Measurements from ENCODE around the gene EEF1B2.
A peak's percentile ranks its signal among the peaks of the same experiment; 100 is the strongest.
"Not testable (repeated sequence)": the region's sequence is repeated elsewhere in the genome, so short reads cannot be mapped to it uniquely, and the experiment has no call there.

The EEF1B2 gene

GRCh38 chr2:206159346-206160124 lies at the start of gene EEF1B2, which contains the start of gene NDUFS1:
Gene EEF1B2, plus strand, starts transcription at chr2:206159895. Its CDS starts 85 bp downstream, at chr2:206159980.
Gene NDUFS1, minus strand, starts transcription at chr2:206159444. Its CDS starts 5,766 bp downstream, at chr2:206153678.
- peak; percentile 97 for DNase-seq
- peak within 1 kb of the TSS; percentile 94 for H3K27ac ChIP-seq
- H3K4me3 ChIP-seq (ENCODE audit: low read depth, low read length): peak within 1 kb of the TSS; percentile 91
- no peaks in the 10 kb centered on the region for H3K9me3 ChIP-seq (ENCODE audit: severe bottlenecking)
- H3K36me3 ChIP-seq: peaks cover 62% of the 10 kb centered on the region
- no peak for TF ChIP-seq CTCF (IDR thresholded peaks at IDR 0.05; ENCODE audit: low read depth, low read length)
- H3K27me3 ChIP-seq (ENCODE audit: insufficient read depth, low read depth, severe bottlenecking): no peaks in the 10 kb centered on the region

GRCh38 chr2:206112108-206112507 lies 47.6 kb upstream of the EEF1B2 start:
- H3K27ac ChIP-seq: no peak overlapping the region
- no peak overlapping the region for H3K4me3 ChIP-seq (ENCODE audit: low read depth, low read length)
- no peaks in the 10 kb centered on the region for H3K27me3 ChIP-seq (ENCODE audit: insufficient read depth, low read depth, severe bottlenecking)
- no peak for DNase-seq
- peaks cover 9% of the 10 kb centered on the region for H3K36me3 ChIP-seq
- no peak for TF ChIP-seq CTCF (IDR thresholded peaks at IDR 0.05; ENCODE audit: low read depth, low read length)
- H3K9me3 ChIP-seq (ENCODE audit: severe bottlenecking): no peaks in the 10 kb centered on the region

- Histone ChIP-seq H3K9me3 (ENCODE audit: severe bottlenecking) (no peaks in the 10 kb centered on the region), H3K4me3 (ENCODE audit: low read depth, low read length) (no peak overlapping the region), H3K27ac (no peak overlapping the region), H3K27me3 (ENCODE audit: insufficient read depth, low read depth, severe bottlenecking) (no peaks in the 10 kb centered on the region), H3K36me3 (peaks cover 9% of the 10 kb centered on the region)
- TF ChIP-seq CTCF (IDR thresholded peaks at IDR 0.05; ENCODE audit: low read depth, low read length): no peak
- DNase-seq: no peak
Observed at GRCh38 chr2:206112846-206113547, 46.7 kb upstream of the EEF1B2 start.

- TF ChIP-seq CTCF (IDR thresholded peaks at IDR 0.05; ENCODE audit: low read depth, low read length): no peak
- peaks cover 12% of the 10 kb centered on the region for H3K36me3 ChIP-seq
- H3K4me3 ChIP-seq (ENCODE audit: low read depth, low read length): no peak overlapping the region
- no peak for DNase-seq
- no peaks in the 10 kb centered on the region for H3K27me3 ChIP-seq (ENCODE audit: insufficient read depth, low read depth, severe bottlenecking)
- H3K27ac ChIP-seq: no peak overlapping the region
- no peaks in the 10 kb centered on the region for H3K9me3 ChIP-seq (ENCODE audit: severe bottlenecking)
Observed at GRCh38 chr2:206115026-206115578, 44.6 kb upstream of the EEF1B2 start.

GRCh38 chr2:206116278-206116677 lies 43.4 kb upstream of the EEF1B2 start:
- Histone ChIP-seq H3K4me3 (ENCODE audit: low read depth, low read length) (no peak overlapping the region), H3K36me3 (peaks cover 24% of the 10 kb centered on the region), H3K27me3 (ENCODE audit: insufficient read depth, low read depth, severe bottlenecking) (no peaks in the 10 kb centered on the region), H3K9me3 (ENCODE audit: severe bottlenecking) (no peaks in the 10 kb centered on the region), H3K27ac (no peak overlapping the region)
- no peak for DNase-seq
- no peak for TF ChIP-seq CTCF (IDR thresholded peaks at IDR 0.05; ENCODE audit: low read depth, low read length)

- not testable (repeated sequence) for DNase-seq; H3K9me3 ChIP-seq (ENCODE audit: severe bottlenecking); H3K4me3 ChIP-seq (ENCODE audit: low read depth, low read length); H3K27me3 ChIP-seq (ENCODE audit: insufficient read depth, low read depth, severe bottlenecking); H3K27ac ChIP-seq
- peaks cover 66% of the 10 kb centered on the region for H3K36me3 ChIP-seq
Observed at GRCh38 chr2:206122569-206122968, 37.1 kb upstream of the EEF1B2 start.

All from WERI-Rb-1 (cell line).